Right lobe of liver (tissue), 4 donors: Measurements from ENCODE around the gene MYEOV.

Experiments used
- CTCF ChIP-seq, 4 donors: fragments of 200-600 bp in 3 of 4; fragments of 450-650 bp in 1 of 4; IDR thresholded peaks; one replicate each; pipeline versions ENCODE4 v1.5.1 to v1.8.0; 2016 to 2022; ENCODE audit warnings: antibody characterized with exemption in 4 of 4, mild to moderate bottlenecking in 2 of 4
- POLR2A ChIP-seq: fragments of 450-650 bp; IDR thresholded peaks from one replicate; pipeline ENCODE4 v1.6.1; 2017; ENCODE audit warnings: antibody characterized with exemption, mild to moderate bottlenecking
- donor health status: DM: no; HTN: no; CAD: no.
- donor health status: DM: no; HTN: no; CAD: no.
- donor health status: DM: no; HTN: yes; CAD: no.

DNA sequence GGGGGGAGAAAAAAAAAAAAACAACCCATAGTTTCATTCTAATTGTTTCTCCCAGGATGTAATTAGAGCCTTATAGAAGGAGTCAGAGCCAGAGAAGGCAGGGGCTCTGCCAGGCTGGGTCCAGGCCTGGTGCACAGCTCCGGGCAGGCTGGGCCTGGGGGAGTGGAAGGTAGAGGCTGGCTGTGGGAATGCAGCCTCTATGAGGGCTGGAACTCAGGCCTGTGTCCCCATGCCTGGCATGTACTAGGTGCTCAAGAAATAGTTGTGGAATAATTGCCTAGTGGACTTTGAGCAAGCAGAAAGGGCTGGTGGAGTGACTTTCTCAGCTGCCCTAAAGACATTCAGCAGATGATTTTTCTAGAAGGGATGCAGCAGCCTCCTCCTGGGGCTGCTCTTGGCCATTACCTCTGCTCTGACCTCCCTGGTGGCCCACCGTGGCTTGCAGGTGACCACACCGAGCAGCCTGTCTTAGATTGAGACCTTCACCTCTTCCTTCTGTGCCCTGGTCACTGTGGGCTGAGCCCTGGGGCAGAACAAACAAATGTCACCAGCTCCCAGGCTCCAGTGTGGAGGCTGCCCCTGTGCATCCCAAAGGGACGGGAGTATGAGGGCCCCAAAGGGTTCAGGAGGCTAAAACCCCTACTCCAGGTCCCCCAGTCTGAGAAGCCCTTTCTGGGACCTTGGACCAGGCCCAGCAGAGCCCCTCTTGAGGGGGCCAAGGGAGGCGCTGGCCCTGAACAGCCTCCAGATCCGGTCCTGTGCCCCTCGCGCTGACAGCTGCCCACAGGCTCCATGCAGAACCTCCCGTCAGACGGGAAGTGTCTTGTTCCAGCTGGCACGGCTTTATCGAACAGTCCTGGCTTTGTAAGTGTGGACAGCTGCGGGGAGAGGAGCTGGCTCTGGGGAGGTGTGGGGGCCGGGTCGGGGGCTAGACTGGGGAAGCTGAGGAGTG lies 18.8 kb downstream of the MYEOV start:
- TF ChIP-seq CTCF (IDR thresholded peaks at IDR 0.05) (no peak), POLR2A (no peak)
